Medulla oblongata (tissue), 1 donor: ENCODE measurements around the gene TAX1BP3.

Experiments
- DNase-seq: peaks from one replicate; pipeline ENCODE4 v3.0.0-alpha.2; 2015; ENCODE audit errors: extremely low spot score

TAX1BP3 gene

DNA sequence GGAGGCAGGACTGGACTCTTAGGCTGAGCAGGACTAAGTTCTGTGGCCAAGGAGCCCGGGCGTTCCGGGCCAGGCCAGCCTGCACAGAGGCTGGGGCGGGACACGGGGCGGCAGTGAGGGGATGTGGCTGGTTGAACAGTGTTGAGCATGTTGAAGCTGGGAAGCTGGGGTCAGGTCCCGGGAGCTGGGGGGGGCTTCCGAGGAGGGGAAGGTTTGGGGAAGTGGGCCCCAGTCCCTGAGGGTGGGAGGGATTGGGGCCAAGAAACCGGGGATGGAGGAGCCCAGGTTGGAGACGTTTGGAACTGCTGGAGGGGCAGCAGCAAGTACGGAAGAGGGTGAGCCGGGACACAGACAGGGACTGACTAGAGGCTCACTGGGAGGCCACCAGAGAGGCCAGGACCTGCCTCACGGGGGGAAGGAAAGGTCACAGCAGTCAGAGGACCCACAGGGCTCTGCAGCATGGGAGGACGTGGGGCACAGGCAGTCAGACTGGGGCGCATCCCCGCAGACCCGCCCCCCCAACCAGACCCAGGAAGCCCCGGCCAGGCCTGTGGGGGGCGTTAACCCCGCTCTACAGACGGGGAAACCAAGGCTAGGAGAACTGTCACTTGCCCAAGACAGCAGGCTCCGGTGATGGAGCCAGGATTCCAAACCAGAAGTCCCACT is 9.5 kb downstream of the TAX1BP3 start:
- no peak for DNase-seq

DNA sequence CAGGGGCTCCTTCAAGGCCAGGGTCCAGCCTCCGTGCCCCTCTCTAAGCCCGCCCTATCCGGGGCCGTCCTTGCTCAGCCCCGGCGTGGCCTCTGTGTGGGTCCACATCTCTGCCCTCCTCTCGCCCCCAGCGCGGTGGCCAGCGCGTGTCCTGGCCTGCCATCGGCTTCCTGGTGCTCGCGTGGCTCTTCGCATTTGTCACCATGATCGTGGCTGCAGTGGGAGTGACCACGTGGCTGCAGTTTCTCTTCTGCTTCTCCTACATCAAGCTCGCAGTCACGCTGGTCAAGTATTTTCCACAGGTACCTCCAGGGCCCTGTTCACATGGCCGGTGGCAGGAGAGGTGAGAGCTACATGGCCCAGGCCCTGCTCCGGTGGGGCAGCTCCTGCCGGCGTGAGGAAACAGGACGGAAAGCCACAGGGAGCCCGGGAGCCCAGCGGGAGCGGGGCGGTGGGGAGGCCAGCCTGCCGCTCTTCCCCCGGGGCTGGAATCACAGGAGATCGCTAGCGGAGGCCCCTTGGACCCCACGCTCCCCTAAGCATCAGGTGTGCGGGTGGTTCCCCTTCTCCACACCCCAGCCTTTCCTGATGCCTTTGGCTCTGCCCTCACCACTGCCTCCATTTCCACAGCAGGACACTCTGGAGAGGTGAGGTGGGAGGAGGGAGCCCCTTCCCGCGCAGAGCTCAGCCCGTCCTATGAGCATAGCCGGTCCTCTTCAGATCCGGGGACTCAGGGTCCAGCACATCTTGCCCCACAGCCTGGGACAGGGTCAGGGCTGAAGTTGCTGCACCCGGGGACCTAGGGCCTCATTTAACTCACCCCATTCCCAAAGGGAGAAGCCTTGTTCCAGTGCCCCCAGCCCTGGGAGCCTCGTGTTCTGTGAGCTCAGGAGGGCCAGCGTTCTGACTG is 10.2 kb downstream of the TAX1BP3 start:
- DNase-seq, result peak; percentile 50

DNA sequence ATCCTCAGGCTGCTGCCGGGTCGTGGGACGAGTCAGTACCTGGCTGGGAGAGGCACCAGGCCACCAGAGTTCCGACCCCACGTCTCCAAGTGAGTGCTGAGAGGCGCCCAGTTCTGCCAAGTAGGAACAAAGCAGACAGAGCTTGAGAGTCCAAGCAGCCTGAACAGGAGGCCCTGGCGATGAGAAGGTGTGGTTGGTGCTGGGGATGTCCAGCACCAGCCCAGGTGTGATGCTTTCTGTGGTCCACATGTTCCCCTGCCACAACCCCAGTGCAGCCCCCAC is 10.8 kb downstream of the TAX1BP3 start:
- DNase-seq, result no peak

DNA sequence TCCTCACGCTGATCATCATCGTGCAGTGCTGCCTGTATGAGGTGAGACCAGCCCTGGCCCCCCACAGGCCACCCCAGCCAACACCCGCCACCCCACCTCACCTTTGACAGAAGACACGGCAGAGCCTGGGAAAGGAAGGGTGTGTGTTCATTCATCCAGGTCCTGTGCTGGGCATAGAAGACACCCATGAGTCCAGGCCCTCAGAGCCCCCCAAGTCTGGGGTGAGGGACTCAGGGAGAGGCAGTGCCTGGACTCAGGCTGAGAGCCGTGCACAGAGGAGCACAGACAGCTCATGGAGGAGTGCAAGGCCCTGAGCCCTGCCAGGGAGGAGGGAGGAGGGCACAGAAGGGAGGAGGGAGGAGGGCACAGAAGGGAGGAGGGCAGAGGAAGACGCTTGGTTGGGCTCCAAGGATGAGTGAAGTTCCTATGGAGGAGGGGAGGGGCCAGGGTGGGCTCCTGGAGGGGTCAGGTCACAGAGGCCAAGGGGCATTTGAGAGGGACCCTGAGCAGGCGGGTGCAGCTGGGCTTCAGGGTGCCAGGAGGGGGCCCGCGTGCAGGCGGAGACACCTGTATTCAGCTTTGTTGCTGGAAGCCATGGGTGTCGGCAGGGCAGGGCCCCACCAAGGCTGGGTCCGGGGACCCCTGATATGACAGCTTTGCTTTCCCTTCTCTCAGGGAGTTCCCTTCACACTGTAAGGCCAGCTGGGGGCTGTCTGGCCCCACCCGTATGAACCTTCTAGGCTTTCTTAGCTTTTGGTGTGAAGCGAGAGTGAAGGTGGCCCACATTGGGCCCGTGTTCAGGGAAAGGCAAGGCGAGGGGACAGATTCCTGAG is 11.4 kb downstream of the TAX1BP3 start:
- no peak for DNase-seq

DNA sequence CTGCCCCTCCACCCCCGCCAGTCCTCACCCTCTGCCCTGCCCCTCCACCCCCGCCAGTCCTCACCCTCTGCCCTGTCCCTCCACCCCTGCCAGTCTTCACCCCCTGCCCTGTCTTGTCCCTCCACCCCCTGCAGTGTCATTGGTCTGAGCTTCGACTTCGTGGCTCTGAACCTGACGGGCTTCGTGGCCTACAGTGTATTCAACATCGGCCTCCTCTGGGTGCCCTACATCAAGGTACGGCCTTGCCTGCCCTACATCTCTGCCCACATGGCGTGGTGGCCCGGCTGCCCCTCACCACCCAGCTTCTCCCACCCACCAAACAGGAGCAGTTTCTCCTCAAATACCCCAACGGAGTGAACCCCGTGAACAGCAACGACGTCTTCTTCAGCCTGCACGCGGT is 12.0 kb downstream of the TAX1BP3 start:
- no peak for DNase-seq

DNA sequence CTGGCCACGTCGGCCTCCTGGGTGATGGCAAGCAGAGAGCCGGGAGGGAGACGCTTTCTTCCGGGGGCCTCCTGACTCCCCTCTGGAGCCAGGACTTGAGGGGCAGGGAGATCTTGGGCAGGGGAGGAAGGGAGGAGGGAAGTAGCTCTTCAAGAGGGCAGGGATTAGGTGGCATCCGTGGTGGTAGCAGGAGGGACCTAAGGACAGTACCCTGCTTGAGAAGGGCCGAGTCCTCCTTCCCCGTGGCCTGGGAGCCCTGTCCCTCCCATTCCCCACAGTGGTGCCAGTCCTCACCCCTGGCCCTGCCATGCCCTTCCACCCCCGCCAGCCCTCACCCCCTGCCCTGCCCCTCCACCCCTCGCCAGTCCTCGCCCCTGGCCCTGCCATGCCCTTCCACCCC is 12.6 kb downstream of the TAX1BP3 start:
- DNase-seq, result no peak

DNA sequence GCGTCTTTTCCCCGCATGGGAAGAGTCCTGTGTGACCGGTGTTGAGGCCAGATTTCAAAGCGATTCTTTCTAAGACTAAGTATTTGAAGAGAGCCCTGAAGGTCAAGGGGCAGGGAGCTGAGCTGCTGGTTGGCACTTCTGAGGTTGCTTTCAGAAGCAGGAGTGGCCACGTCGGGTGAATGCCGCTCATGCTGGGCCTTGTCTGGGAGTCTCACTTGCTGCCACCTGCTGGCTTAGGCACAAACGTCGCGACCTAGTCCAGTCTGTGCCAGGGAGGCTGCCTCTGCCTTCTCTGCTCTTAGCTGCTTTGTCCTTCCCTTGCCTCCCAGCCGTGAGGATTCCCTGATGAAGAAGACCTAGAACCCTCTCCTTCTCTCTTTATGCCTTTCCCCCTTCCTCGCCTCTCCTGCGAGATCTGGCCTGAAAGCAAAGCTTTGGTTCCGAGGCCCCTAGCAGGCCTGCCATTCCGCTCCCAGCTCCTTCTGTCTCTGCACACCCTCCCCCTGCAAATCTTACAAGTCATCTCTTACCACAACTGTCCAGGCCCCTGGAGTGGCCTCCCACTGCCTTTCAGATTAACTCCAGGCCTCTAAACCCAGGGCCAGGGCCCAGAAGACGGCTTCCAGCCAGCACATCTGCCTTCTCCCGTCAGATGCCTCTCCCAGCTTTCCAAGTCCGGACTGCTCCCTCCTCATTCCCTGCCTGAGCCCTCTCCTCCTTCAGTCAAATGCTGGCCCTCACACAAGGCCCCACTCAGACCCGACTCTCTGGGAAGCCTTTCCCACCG is 20.4 kb downstream of the TAX1BP3 start:
- peak; percentile 73 for DNase-seq

DNA sequence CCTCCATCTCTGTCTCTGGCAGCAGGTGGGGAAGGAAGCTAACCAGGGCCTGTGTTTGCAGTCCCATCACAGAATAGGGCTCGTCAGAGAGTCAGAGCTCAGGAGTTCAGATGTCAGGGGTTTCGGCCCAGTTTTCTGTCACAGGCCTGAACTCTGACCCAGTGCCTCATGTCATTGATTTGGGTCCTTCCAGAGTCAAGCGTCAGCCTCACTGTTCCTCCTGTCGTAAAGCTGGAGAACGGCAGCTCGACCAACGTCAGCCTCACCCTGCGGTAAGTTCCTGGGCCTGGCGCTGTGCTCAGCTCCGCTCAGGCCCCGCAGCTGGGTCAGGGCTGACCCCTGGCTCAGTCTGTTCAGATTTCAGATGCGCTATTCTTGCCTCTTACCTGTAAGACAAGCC is 21.1 kb downstream of the TAX1BP3 start:
- no peak for DNase-seq

DNA sequence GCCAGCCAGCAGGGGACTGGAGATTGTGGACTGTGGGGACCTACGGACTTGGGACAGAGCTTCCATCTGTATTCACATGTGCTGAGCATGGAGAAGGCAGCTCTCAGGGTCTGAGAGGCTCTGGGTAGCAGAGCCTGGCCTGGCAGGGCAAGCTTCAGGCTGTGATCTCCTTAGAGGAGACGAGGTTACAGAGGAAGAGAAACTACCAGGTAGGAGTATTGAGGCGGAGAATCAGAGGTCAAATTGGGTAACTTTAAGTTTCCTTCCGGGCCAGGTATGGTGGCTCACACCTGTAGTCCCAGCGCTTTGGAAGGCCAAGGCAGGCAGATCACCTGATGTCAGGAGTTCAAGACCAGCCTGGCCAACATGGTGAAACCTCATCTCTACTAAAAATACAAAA is 23.1 kb downstream of the TAX1BP3 start:
- DNase-seq, result no peak

DNA sequence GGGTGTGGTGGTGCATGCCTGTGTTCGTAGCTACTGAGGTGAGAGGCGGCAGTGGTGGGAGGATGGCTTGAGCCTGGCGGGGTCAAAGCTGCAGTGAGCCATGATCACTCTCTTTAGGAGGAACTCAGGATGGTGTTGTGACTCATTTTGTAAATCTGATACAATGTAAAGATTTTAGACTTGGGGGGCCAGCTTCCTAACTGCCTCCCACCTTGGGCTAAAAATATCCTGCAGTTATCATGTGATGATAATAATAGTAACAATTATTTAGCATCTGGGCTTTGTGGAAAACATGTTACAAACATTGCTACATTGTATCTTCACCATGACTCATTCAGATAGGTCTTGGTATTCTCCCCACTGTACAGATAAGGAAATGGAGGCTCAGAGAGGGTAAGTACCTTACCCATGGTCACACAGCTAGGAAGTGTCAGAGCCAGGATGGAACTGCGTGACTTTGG is 24.5 kb downstream of the TAX1BP3 start:
- DNase-seq, result no peak

DNA sequence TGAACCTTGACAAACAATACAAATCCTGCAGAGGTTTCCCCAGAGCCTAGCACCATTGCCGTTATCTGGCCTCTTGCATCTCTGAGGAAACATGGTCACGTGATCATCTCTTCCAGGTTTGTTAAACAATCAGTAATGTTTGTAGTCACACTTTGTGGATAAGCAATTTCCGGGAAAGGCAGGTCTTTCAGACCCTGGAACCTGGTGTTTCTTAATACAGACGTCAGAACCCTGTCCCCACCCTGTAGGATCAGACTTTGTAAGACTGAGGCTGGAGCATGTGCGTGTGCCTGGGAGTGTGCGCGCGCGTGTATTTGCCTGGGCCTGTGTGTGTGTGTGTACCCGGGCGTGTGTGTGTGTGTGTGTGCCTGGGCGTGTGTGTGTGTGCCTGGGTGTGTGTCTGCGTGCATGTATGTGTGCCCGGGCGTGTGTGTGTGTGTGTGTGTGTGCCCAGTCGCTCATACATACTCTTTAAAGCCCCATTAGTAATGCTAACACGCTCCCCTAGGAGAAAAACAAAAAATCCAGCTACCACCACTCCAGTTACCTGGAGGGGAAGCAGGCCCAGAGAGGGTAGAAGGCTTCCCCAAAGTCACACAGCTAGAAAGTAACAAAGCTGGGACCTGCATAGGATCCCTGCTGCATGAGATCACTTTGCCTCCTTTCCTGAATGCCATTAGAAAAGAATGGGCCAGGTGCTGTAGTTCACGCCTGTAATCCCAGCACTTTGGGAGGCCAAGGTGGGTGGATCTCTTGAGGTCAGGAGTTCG is 26.5 kb downstream of the TAX1BP3 start:
- no peak for DNase-seq

DNA sequence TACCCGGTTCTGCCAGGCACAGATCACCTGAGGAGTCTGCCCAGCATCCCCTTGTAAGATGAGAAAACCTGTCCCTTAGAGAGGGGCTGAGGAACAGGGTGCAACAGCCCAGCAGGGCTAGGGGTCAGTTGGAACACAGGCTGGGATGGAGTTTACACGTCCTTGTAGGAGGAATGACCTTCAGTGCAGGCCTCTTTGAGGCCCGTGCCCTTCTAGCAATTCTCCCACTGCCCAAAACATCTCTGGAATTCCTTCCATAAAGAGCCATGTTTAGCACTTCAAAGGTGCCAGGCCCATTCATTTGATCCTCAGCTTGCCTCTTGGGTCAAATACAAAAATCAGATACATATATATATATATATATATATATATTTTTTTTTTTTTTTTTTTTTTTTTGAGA is 27.4 kb downstream of the TAX1BP3 start:
- no peak for DNase-seq

DNA sequence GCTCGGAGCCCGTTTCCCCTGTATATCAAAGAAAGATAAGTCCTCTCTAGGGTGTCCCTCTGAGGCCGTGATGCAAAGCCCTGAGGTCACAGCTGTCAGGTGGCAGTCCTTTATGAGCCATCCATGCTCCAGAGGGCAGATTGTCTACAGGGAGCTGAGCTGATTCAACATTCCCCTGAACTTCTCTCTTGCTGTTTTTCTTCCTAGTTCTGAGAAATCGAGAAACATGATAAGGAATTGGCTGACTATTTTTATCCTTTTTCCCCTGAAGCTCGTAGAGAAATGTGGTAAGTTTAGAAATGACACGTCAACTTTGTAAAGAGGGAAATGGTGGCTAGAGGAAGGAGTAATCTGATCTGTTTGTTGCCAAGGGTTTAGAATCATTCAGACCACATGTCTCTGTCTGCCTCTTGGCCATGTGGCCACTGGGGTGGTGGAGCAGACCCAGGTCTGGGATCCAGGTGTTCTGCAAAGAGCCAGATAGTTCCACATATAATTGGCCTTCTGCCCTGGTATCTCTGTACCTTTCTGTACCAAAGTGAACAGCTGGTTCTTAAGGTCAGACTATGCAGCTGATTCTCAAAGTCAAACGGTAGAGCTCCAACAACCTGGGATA is 28.3 kb downstream of the TAX1BP3 start:
- peak; percentile 60 for DNase-seq

DNA sequence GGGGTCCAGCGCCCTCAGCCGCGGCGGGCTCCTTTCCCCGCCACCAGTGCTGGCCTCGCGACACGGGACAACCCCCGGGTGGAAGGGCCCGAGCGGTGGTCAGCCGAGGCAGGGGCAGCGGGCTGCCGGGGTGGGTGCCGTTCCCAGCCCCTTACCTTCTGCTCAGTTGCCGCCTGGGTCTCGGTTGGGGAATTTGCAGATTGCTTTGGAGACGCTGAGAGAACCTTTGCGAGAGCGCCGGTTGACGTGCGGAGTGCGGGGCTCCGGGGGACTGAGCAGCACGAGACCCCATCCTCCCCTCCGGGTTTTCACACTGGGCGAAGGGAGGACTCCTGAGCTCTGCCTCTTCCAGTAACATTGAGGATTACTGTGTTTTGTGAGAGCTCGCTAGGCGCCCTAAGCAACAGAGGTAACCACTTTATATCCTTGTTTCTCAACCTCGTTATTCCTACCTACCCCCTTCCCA is 31.4 kb downstream of the TAX1BP3 start:
- no peak for DNase-seq

DNA sequence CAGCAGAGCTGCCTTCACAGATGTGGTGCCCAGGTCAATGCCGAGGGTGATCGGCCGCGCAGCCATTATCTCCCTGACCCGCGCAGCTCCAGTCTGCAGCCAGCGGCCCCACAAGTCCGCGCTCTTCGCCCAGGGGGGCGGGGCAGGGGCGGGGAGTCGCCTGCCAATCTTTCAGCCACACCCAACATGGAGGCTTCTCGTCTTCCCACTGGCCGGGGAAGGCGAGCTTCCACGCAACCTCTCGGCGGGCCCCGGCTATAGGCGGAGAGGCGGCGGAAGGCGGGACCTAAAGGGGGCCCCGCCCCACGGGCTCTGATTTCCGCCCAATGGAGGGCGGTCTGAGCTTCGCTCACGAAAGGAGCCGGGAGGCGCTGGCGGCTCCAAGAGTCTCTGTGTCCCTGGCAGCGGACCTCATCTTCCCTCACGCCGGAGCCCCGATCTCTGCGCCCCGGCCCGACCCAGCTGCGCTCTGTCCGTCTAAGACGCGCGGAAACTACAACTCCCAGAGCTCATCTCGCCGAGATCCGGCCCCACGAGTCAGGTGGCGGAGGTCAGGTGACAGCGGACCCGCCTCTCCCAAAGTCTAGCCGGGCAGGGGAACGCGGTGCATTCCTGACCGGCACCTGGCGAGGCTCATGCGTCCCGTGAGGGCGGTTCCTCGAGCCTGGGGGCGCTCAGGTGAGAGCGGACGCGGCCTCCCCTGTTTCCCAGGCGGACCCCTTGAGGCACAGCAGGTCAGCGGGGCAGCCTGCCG is 32.0 kb downstream of the TAX1BP3 start, which contains the start of the genes CTNS and SHPK:
TSS of gene CTNS (plus strand) at position 607 of the 754 bp plus-strand sequence. CDS start 3,447 bp downstream, outside the sequence.
TSS of gene SHPK (minus strand) at position 97 of the 754 bp plus-strand sequence. CDS start at position 66, 31 bp downstream.
- DNase-seq, result peak; percentile 99

DNA sequence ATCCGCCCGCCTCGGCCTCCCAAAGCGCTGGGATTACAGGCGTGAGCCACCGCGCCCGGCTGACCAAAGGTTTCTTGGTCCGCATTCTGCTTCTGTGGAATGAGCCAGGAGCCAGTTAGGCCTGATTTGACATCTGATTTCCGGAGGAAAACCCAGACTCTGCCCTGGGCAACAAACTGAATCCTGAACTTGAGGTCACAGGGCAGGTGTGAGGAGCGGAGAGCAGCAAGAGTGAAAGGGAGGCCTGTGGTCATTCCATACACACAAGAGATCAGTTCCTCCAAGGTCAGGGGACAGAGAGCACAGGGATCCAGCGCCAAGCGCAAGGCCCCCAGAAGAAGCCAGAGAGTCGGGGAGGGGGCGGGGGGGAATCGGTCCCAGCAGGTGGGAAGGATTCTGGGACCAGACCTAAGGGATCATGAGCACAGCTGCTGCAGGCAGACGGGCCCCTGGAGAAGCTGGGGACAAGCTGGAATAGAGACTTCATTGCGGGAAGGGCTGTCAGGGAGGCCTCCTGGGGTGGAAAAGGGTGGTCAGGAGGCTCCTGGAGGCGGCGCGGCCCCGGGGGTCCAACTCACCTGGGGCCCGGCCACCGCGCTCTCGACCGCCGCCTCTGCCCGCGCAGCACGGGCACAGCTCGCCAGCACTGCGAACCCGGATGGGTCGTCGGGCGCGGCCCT is 32.8 kb downstream of the TAX1BP3 start:
- DNase-seq, result no peak

DNA sequence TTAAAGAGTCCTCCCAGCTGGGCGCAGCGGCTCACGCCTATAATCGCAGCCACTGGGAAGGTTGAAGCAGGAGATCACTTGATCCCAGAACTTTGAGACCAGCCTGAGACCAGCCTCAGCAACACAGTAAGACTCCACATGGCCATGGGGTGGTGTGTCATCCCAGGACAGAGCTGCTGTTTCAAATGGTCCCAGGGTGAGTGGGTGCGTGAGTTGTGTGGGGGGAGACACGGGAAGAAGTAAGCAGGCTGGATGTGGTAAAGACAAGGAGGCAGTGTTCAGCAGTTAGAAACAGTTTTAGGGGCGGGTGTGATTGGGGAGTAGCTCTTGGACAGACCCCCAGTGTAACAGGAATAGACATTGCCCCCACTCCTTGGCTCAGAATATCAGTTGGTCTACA is 36.1 kb downstream of the TAX1BP3 start:
- no peak for DNase-seq

DNA sequence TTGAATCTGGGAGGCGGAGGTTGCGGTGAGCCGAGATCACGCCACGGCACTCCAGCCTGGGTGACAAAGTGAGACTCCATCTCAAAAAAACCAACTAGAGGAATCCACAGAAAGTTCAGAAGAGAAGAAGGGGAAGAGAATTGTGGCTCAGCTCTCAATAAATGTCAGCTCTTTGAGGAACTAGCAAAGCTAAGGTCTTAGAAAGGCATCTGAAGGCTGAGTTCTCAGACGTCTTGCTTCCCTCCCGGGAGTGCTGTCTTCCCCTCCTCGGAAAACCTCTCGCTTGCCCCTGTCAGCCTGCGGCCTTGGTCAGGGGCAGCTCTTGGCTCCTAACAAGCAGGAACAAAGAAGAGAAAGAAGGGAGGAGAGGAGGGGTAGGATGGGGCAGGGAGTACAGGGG is 37.6 kb downstream of the TAX1BP3 start:
- peak; percentile 33 for DNase-seq

DNA sequence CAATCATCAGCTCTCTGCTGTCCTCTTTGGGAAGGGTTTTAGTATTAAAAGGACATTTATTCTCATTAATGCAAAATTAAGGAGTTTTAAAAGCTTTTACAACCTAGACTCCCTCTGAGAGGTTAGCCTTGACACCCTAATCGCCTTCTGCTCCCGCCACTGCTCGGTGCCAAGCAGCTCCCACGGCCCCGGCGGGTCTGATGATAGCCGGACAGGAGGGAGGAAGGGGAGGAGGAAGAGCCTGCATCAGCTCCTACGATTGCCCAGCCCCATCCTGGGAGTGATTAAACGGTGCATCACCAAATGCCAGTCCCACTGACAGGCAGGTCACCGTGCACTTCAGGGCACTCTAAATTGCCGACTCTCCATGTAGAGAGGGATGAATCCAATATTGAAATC is 40.6 kb downstream of the TAX1BP3 start:
- no peak for DNase-seq
